ENCODE results near the gene DPP4.

The DPP4 gene
- 2.7 to 19.1 (median 8.6) reads per million in 17 experiments for total RNA-seq

- peak; percentile 41 to 68 (median 54) for DNase-seq
Measured at GRCh38 chr2:162073888-162074631, at the start of gene DPP4. Gene DPP4 (minus strand): TSS chr2:162074215. CDS start chr2:162073981, 234 bp downstream.

DNA sequence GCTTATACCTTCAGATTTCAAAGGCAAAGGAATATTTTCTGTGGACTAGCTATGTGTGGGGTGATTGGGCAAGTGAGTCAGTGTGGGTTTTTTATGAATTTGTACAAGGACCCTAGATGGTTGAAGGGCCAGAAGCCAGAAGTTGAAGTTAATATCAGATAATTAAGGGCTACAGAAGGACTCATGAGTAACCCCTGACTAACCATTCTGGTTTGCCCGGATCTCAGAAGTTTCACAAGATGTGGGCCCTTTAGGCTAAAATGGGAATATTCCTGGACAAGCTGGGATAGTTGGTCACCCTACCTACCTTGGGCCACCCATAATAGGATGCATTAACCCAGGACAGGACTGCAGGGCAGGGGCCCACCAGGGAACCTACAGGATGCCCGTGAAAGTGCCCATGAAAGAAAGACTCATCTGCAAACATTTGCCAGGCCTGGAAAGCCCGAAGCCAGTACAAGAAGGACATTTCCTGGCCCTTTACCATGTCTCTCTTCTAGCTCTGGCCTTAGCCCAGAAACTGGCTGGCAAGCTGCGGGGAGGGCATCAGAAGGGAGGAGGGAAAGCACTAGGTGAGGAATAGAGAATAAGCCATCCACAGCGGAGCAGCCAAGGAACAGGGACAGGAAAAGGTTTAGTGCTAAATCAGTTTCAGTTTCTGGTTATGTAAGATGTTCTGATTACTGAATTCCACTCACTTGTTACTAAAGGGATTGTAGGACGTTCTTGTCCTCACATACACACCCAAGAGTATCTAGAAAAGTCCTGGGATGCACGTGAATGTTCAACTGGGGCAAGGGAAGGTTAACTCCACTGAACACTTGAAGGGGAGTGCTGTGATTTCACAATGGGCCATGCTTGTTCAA, 44.4 kb upstream of the DPP4 start:
- DNase-seq, result peak in 1 of 4 experiments; percentile 31

DNA sequence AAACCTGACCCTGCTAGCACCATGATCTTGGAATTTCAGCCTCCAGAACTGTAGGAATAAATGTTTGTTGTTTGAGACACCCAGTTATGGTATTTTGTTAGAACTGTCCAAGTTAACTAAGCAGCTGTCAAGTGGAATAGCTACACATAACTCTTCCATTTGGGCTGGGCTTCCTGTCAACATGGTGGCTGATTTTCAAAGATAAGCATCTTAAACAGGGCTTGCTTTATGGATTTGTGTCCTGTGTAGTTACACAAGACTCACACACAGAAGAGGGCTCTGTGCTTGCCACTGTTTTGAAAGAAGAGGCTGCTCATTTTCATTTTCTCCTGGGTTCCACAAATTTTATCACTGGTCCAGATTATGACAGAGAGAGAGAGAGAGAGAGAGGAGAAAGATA, 42.3 kb upstream of the DPP4 start:
- no peak for DNase-seq

GRCh38 chr2:162115076-162115475, 41.1 kb upstream of the DPP4 start:
- no peak for DNase-seq

DNA sequence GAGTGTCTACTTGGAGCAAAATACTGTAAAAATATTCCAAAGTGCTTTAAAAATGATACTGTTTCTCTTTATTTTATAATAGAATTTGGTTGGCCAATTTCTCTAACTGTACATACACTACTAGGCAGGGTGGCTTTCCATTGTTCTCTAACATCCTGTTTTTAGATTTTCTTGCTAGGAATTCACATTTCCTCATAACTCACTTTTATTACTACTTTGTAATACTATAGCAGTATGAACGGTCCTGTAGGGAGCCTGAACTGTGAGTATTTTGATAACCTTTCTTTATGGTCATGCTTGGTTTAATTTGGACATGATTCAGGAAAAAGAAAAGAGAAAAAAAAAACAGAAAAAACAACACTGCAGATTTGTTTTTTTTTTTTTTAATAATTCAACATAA, 40.3 kb upstream of the DPP4 start:
- DNase-seq, result peak in 2 of 4 experiments; percentile 50 to 61

- peak; percentile 73 to 92 (median 84) for DNase-seq
Measured at GRCh38 chr2:162113776-162114168, 39.8 kb upstream of the DPP4 start.

- DNase-seq, result no peak
Measured at GRCh38 chr2:162113088-162113775, 39.2 kb upstream of the DPP4 start.

DNA sequence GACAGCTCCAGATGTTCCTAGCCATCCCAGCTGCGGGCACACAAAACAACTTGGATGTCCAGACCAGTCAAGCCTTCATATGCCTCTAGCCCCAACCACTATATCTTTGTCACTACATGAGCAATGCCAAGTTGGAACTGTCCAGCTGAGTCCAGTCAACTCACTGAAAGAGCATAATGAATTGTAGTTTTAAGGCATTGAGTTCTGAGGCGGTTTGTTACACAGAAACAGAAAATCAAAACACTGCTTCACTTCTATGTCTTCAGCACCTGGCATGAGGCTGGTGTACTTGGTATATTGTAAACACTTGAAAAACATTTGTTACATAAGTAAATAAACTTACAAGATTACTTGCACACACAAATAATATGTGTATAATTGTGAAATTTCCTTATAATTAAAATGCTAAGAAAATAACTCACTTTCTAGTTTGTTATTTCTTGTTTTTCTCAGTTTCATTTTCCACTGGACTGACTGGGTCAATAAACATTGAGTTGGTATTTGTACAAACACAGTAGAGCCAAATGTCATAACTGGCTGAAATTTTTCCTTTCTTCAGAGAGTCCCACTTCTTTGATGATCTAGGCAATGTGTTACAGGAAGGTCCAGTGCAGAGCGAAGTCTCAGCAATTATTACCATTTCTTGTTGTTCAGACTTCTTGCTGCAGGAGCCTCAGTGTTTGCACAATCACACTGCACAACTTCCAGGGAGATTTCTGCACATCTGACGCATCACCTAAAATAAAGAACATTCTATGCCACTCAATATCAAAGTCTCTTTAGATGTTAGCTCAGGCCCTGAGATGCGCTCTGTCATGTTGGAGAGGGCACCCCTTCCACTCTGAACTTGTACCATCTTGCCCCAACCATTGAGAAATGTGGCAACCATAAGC, 38.2 kb upstream of the DPP4 start:
- peak; percentile 63 to 85 (median 76) for DNase-seq

DNA sequence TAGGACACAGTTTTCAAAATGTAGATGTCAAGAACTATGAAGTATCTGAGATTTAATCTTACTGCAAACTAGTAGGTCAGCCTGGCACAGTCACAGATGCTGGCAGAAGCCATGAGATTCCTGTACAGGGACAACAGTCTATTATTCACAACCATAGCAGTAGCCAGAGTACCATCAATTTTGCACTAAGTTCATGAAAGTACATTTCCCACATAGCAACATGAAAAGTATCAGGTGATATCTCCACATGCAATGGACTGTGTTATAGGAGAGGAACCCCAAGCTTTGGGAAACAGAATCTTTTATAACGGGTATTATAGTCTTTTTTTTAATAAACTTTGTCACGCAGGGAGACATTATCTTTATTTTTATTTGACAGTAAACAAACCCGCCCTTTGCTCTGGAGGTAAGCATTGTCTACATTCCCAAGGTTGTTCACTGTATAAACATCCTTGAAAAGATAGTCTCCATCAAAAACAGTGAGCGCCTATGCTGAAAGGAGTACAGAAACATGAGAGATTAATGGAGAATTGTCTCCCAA, 33.4 kb upstream of the DPP4 start:
- no peak for DNase-seq

- DNase-seq, result no peak
Measured at GRCh38 chr2:162106746-162107145, 32.7 kb upstream of the DPP4 start.

DNA sequence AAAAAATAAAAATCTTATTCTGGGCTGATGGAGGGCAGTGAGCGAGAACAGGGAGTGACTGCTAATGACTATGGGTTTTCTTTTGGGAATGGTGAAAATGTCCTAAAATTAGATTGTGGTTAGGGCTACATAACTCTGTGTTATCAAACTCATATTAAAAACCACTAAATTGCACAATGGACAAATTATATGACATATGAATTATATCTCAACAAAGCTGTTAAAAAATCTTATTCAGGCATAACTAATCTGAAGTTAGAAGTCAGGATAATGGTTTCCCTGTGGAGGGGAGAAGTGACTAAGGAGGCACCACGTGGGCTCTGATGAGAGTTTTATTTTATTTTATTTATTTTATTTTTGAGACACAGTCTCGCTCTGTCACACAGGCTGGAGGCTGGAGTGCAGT, 32.1 kb upstream of the DPP4 start:
- DNase-seq, result no peak

DNA sequence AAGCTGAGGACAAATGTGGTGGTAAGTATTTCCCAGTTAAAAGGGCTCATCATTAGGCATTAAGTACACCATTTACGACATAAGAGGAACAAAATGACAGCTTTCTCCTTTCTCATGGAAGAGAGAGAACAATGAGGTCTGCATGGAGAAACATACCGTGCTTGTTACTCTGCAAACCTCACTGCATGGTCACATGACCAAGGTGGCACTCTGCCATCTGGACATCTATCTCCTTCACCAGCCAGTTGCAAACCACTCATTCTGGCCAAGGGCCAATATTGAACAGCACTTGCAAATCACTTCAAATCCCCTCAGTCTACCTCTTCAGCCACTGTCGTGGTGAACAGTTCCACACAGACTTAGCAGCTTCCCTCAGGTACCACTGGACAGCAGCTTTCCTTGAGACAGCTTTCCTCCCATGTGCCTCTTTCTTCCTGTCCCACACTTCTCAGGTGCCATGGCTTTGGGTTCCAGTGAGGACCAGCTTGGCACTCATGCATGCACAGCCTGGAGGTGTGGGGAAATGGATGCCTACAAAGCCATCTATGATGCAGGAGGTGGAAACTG, 29.5 kb upstream of the DPP4 start:
- DNase-seq, result no peak

GRCh38 chr2:162100579-162100978, 26.6 kb upstream of the DPP4 start:
- no peak for DNase-seq

GRCh38 chr2:162099836-162100235, 25.8 kb upstream of the DPP4 start:
- DNase-seq, result no peak

GRCh38 chr2:162092658-162093556, 18.9 kb upstream of the DPP4 start:
- peak; percentile 80 to 90 (median 89) for DNase-seq

DNA sequence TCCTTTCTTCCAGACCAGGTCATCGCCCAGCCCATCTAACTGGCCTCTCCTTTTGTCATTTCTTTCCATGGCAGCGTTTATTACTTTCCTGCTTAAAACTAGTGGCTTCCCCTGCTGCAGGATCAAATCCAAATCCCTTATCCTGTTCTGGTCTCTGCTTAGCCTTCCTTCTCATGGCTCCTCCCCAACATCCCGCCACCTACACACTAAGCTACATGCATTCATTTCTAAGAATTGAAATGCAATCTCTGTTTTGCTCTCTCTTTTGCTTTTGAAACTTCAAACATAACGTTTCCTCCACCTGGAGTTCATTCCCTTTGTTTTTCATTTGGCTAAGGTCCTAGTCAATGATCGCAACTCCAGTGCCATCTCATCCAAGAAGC, 18.0 kb upstream of the DPP4 start:
- DNase-seq, result no peak

DNA sequence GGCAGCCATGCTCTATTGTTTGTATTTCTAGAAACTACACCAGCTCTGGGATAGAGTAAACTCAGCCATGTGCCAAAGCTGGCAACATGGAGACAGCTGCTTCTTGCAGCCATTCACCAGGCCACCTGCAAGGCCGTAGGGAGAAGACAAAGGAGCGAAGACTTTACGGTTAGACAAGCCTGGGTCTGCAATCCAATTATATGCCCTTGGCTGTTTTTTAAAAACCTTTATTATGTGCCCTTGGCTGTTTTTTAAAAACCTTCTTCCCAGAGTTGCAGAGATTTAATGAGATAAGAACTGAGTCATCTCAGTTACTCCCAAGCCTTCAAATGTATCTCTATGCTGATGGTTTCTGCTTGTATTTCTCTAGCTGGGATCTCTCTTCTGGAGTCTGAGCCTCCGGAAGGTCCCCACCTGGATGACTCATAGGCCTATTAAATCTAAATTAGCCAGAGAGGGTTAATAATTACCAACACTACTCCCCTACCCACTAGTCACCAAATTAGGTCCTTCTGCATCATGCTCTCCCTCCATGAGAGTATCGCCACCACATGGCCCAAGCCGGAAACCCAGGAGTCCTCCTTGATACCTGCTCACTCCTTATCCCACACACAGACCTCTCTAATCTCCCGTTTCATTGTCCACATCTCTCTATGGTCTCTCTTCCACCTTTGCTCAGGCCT, 17.5 kb upstream of the DPP4 start:
- DNase-seq, result no peak

GRCh38 chr2:162090109-162090508, 16.1 kb upstream of the DPP4 start:
- peak in 1 of 4 experiments; percentile 30 for DNase-seq

GRCh38 chr2:162086904-162087303, 12.9 kb upstream of the DPP4 start:
- no peak for DNase-seq
